K562 treated with DMSO at 1 percent for 24 hours (cell line): ENCODE measurements around the gene ZKSCAN7. TPM values are rescaled to one million over a fixed set of nuclear protein-coding genes. Genes with fewer than 3 reads are reported as not detected.

ENCODE experiments used
- total RNA-seq: library from RNA; unstranded; fragments of 300-600 nt; gene quantifications from 2 replicates; pipeline ENCODE4 v1.2.3, GENCODE V29; 2022; ENCODE audit warnings: low read depth; ENCODE audit not compliant: insufficient read depth

Gene ZKSCAN7
- not detected in 2 replicates for total RNA-seq

GRCh38 chr3:44554626-44555592 lies at the start of gene ZKSCAN7:
Gene ZKSCAN7 (plus strand): TSS chr3:44555193. CDS start chr3:44557048, 1,855 bp downstream.

GRCh38 chr3:44584646-44585501 lies 29.9 kb downstream of the ZKSCAN7 start, which contains the start of gene ZNF660:
Gene ZNF660 (plus strand): TSS chr3:44584964. CDS start chr3:44594194, 9,230 bp downstream.

Other genes starting within 250 kb of the ZKSCAN7 start
- 22.2 and 24.7 TPM in 2 replicates for gene TCAIM, start 216.4 kb upstream of the ZKSCAN7 start, total RNA-seq
- 5.8 and 6.6 TPM in 2 replicates for gene ZNF445, start 77.5 kb upstream of the ZKSCAN7 start, total RNA-seq
- 0.19 and 0.22 TPM in 2 replicates for gene ZNF660, start 29.8 kb downstream of the ZKSCAN7 start, total RNA-seq
- gene ZNF197, start 69.8 kb downstream of the ZKSCAN7 start, total RNA-seq, result 10.6 and 10.7 TPM in 2 replicates
- gene ZNF35, start 93.5 kb downstream of the ZKSCAN7 start, total RNA-seq, result 4.2 and 4.6 TPM in 2 replicates
- 0.31 and 0.56 TPM in 2 replicates for gene ZNF502, start 157.5 kb downstream of the ZKSCAN7 start, total RNA-seq
- 1.3 and 2.5 TPM in 2 replicates for gene ZNF501, start 174.4 kb downstream of the ZKSCAN7 start, total RNA-seq
- gene KIAA1143, start 206.4 kb downstream of the ZKSCAN7 start, total RNA-seq, result 11.1 and 11.6 TPM in 2 replicates
- gene KIF15, start 206.6 kb downstream of the ZKSCAN7 start, total RNA-seq, result 12.9 and 14.3 TPM in 2 replicates